AG08395 (cell line): ENCODE measurements around the gene RNF19B.

Experiments used
- DNase-seq: peaks from one replicate; pipeline ENCODE4 v3.0.0; 2012; ENCODE audit warnings: mixed read lengths, low spot score

The RNF19B gene

DNA sequence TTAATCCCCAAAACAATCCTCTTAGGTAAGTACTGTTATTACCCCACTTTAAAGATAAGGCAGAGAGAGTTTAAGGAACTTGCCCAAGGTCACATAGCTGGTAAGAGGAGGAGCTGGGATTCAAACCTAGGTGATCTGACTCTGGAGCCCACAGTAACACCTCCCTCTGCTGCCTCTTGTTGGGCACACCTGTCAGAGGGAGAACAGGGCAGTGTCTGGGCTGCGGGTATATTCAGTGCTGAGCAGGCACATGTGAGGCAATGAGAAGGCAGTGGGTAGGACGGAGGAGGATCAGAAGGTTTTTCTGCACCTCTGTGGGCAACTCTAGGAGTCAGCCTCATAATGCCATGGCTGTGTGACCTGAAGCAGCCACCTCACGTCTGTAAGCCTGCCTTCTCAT, 76.5 kb downstream of the RNF19B start:
- no peak for DNase-seq

GRCh38 chr1:32887623-32888022, 77.0 kb downstream of the RNF19B start:
- DNase-seq, result no peak

GRCh38 chr1:32886828-32887414, 77.7 kb downstream of the RNF19B start:
- no peak for DNase-seq
